Heart right ventricle (tissue), 16 donors: Measurements from ENCODE around the gene CBLB. TPM values are rescaled to one million over a fixed set of nuclear protein-coding genes. Genes with fewer than 3 reads are reported as not detected.

Experiments
- ATAC-seq, 8 donors: fragments of 200-7000 bp; cut with Tn5 transposase; one replicate each; pipeline ENCODE4 v1.9.1; 2020; ENCODE audit warnings: mild to moderate bottlenecking in 8 of 8, moderate library complexity in 8 of 8, moderate number of reproducible peaks in 1 of 8
- DNase-seq, 2 donors: peaks; one replicate each; pipeline ENCODE4 v3.0.0-alpha.2; 2020
- H3K27ac ChIP-seq, 10 donors: fragments of 200-600 bp; sonication (generic) in 2 of 10; one replicate each; pipeline versions ENCODE4 v1.5.0 to v1.8.0; 2020 to 2022; ENCODE audit warnings: mild to moderate bottlenecking in 3 of 10
- H3K27me3 ChIP-seq, 7 donors: fragments of 200-600 bp; one replicate each; pipeline ENCODE4 v1.8.0; 2021 to 2022; ENCODE audit warnings: mild to moderate bottlenecking in 2 of 7
- H3K36me3 ChIP-seq, 9 donors: fragments of 200-600 bp; sonication (generic) in 1 of 9; one replicate each; pipeline versions ENCODE4 v1.5.0 to v1.8.0; 2020 to 2022; ENCODE audit warnings: mild to moderate bottlenecking in 2 of 9
- H3K4me1 ChIP-seq, 9 donors: fragments of 200-600 bp; sonication (generic) in 1 of 9; one replicate each; pipeline versions ENCODE4 v1.5.0 to v1.8.0; 2020 to 2022; ENCODE audit warnings: mild to moderate bottlenecking in 4 of 9
- H3K4me3 ChIP-seq, 10 donors: fragments of 200-600 bp; sonication (generic) in 2 of 10; one replicate each; pipeline versions ENCODE4 v1.5.0 to v1.8.0; 2020 to 2022; ENCODE audit warnings: mild to moderate bottlenecking in 7 of 10, moderate library complexity in 2 of 10
- H3K9me3 ChIP-seq, 11 donors: fragments of 200-600 bp in 10 of 11; sonication (generic) in 2 of 11; one replicate each; pipeline versions ENCODE4 v1.5.0 to v1.8.0; 2013 to 2022; ENCODE audit warnings: mild to moderate bottlenecking in 2 of 11, control low read depth in 1 of 11, moderate library complexity in 1 of 11
- CTCF ChIP-seq, 9 donors: fragments of 200-600 bp; sonication (generic) in 2 of 9; IDR thresholded peaks; one replicate each; pipeline versions ENCODE4 v1.5.0 to v1.8.0; 2021 to 2022; ENCODE audit warnings: antibody characterized with exemption in 9 of 9, mild to moderate bottlenecking in 5 of 9, moderate library complexity in 1 of 9
- WGBS, 2 donors: extraction: QIAGEN DNeasy Blood & Tissue Kit; methylation state at CpG; one replicate each; pipeline ENCODE4 v1.1.7; 2013; ENCODE audit warnings: inconsistent platforms in 1 of 2; 5-methylcytosine and 5-hydroxymethylcytosine counted together
- intact Hi-C, 10 donors: fragments of 100-400 bp; cut with DNase I; formaldehyde crosslinking; loops; one replicate each; pipeline versions ENCODE4 v1.11.1 to v1.14.2; 2022
- long read RNA-seq, 3 donors: library from polyadenylated mRNA; unstranded; transcript quantifications; one replicate each; pipeline ENCODE4 v2.0.0, GENCODE V29; 2020 to 2021
- polyA plus RNA-seq, 2 donors: library from polyadenylated mRNA; stranded (reverse); fragments of 200-250 nt; gene quantifications; one replicate each; pipeline ENCODE4 v1.2.3, GENCODE V29; 2013
- total RNA-seq, 10 donors: library from RNA; stranded (reverse); fragmentation: NEBNext Ultra II Directional in 3 of 10; extraction: Animal tissue kit (Norgen Biotek cat#: 25700) in 3 of 10; gene quantifications; one replicate each; pipeline versions ENCODE4 v1.2.1 to v1.2.4, GENCODE V29; 2021 to 2023
- donor health status: Arrhythmogenic right ventricular cardiomyopathy.
- donor health status: ischemic (EF 13 %, LVEDD 7.1; RV severe dilation, severe dysfunction).
- donor health status: healthy with polysubstance abuse.
- donor health status: DM: no; HTN: yes; CAD: no.
- donor health status: DM: no; HTN: no; CAD: no.
- donor health status: ischemic (EF 25% LVEDD 6.9; RV normal size, moderate dysfunction).
- donor health status: ischemic (EF 25% LVEDD 5.7; RV mildly dilated, moderate dysfunction).
- donor health status: healthy.
- donor health status: DM: yes; HTN: yes; CAD: no.
- donor health status: Ischemic cardiomyopathy.
- donor health status: ischemic (EF 35%, LVEDD 5.7; RV mildly dilated, moderate dysfunction).
- donor health status: nonischemic (EF 11% LVEDD 7.7; RV severe dilation, severe dysfunction).
- donor health status: DM: yes; HTN: yes; CAD: no.
- donor health status: PGD.
- donor health status: ischemic (EF 29% LVEDD 5.4; RV normal size, mild dysfunction).
- donor health status: nonischemic (EF 23%, LVEDD 6.1; RV moderate dilation, normal function).

Gene CBLB
- total RNA-seq (10 to 100 TPM; 31.2 to 72.7 (median 46.0) TPM), polyA plus RNA-seq (10 to 100 TPM; 14.2 to 61.7 TPM)
- long read RNA-seq, donor 1, full-length matches to known transcripts = 4 of 32 reads
- long read RNA-seq, donor 1, partial matches to known transcripts = 11 of 32 reads
- long read RNA-seq, donor 1, other reads (novel, unspliced or antisense) = 17 of 32 reads
- long read RNA-seq, donor 2, partial matches to known transcripts = 3 of 9 reads
- long read RNA-seq, donor 2, other reads (novel, unspliced or antisense) = 6 of 9 reads
- long read RNA-seq, donor 3, full-length matches to known transcripts = 5 of 44 reads
- long read RNA-seq, donor 3, partial matches to known transcripts = 14 of 44 reads
- long read RNA-seq, donor 3, other reads (novel, unspliced or antisense) = 25 of 44 reads

GRCh38 chr3:105868742-105869530 lies at the start of gene CBLB:
Gene CBLB (minus strand): TSS chr3:105869012. CDS start chr3:105867577, 1,435 bp downstream.
- peak; percentile 92 to 94 for DNase-seq
- no peak for TF ChIP-seq CTCF (IDR thresholded peaks at IDR 0.05)
- peak within 1 kb of the TSS; percentile 67 to 95 (median 92) for H3K4me3 ChIP-seq
- H3K4me1 ChIP-seq = peaks cover 0 to 50% (median 40%) of the 10 kb centered on the region in 9 donors
- H3K9me3 ChIP-seq = no peaks in the 10 kb centered on the region
- H3K27me3 ChIP-seq = no peaks in the 10 kb centered on the region
- intact Hi-C loops = loop anchor here in 8 of 10 donors (2.0 to 10.0 kb wide), 13 partner anchors 38 to 340 kb away; no protein-coding TSS in a partner anchor
- ATAC-seq = peak; percentile 93 to 98 (median 94)
- 0% methylated on average over 67 of the region's 68 CpGs for WGBS, 2 donors
- H3K27ac ChIP-seq = peak within 1 kb of the TSS; percentile 95 to 99 (median 98)
- H3K36me3 ChIP-seq = peaks cover 0 to 25% (median 0%) of the 10 kb centered on the region in 9 donors

- DNase-seq (no peak), ATAC-seq (no peak)
- no peaks in the 10 kb centered on the region for H3K27me3 ChIP-seq
- TF ChIP-seq CTCF (IDR thresholded peaks at IDR 0.05) = no peak
- no peaks in the 10 kb centered on the region for H3K36me3 ChIP-seq
- WGBS, 2 donors = 94 to 96% methylated on average over 2 of the region's 2 CpGs
- H3K4me1 ChIP-seq = no peaks in the 10 kb centered on the region
- intact Hi-C loops = no loop called here
- no peak overlapping the region for H3K27ac ChIP-seq
- H3K9me3 ChIP-seq = peaks cover 0 to 38% (median 6%) of the 10 kb centered on the region in 11 donors
- no peak overlapping the region for H3K4me3 ChIP-seq
Observed at GRCh38 chr3:105916767-105917166, 48.0 kb upstream of the CBLB start.

DNA sequence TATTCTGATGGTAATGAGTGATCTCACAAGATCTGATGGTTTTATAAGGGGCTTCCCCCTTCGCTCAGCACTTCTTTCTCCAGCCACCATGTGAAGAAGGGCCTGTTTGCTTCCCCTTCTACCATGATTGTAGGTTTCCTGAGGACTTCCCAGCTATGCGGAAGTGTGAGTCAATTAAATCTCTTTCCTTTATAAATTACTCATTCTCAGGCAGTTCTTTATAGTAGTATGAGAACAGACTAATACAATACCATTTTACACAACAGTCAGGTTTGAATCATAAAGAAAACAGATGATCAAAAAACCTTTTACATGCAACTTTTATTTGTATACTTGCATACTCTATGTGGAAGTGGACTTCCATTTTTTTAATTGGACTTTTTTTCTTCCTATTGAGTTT lies 46.7 kb upstream of the CBLB start:
- H3K4me1 ChIP-seq = no peaks in the 10 kb centered on the region
- H3K27ac ChIP-seq = no peak overlapping the region
- no peak overlapping the region for H3K4me3 ChIP-seq
- WGBS, 2 donors = 93% methylated on average over 2 of the region's 2 CpGs
- peaks cover 0 to 38% (median 6%) of the 10 kb centered on the region in 11 donors for H3K9me3 ChIP-seq
- ATAC-seq (no peak), DNase-seq (no peak)
- no peaks in the 10 kb centered on the region for H3K36me3 ChIP-seq
- no peaks in the 10 kb centered on the region for H3K27me3 ChIP-seq
- TF ChIP-seq CTCF (IDR thresholded peaks at IDR 0.05) = no peak
- intact Hi-C loops = no loop called here

GRCh38 chr3:105913616-105914015 lies 44.8 kb upstream of the CBLB start:
- Histone ChIP-seq H3K9me3 (peaks cover 0 to 23% (median 6%) of the 10 kb centered on the region in 11 donors), H3K4me3 (no peak overlapping the region), H3K27ac (no peak overlapping the region), H3K27me3 (no peaks in the 10 kb centered on the region), H3K36me3 (no peaks in the 10 kb centered on the region), H3K4me1 (no peaks in the 10 kb centered on the region)
- ATAC-seq (no peak), DNase-seq (no peak)
- no peak for TF ChIP-seq CTCF (IDR thresholded peaks at IDR 0.05)
- 97 to 98% methylated on average over 7 of the region's 7 CpGs for WGBS, 2 donors
- intact Hi-C loops = no loop called here
